Breast epithelium (tissue), 3 donors: ENCODE data around the gene RCSD1.

ENCODE experiments used
- CTCF ChIP-seq, 3 donors: fragments of 450-650 bp; IDR thresholded peaks; one replicate each; pipeline ENCODE4 v1.5.1; 2016 to 2017; ENCODE audit warnings: antibody characterized with exemption in 3 of 3, mild to moderate bottlenecking in 3 of 3, moderate library complexity in 3 of 3
- POLR2A ChIP-seq: fragments of 450-650 bp; IDR thresholded peaks from one replicate; pipeline ENCODE4 v1.6.1; 2016; ENCODE audit warnings: antibody characterized with exemption, mild to moderate bottlenecking, moderate library complexity

- TF ChIP-seq CTCF (IDR thresholded peaks at IDR 0.05) (no peak), POLR2A (no peak)
Measured at GRCh38 chr1:167744901-167745300, 114.9 kb downstream of the RCSD1 start.
